Neutrophil (primary cell): ENCODE data around the gene MAPK14.
A peak's percentile ranks its signal among the peaks of the same experiment; 100 is the strongest.

ENCODE experiments used
- H3K27ac ChIP-seq: fragments of 200-600 bp; sonication (generic); 2 replicates; pipeline ENCODE4 v1.5.1; 2016; ENCODE audit warnings: mild to moderate bottlenecking, moderate library complexity
- H3K27me3 ChIP-seq: fragments of 200-600 bp; sonication (generic); 2 replicates; pipeline ENCODE4 v1.6.0; 2016; ENCODE audit warnings: mild to moderate bottlenecking
- H3K36me3 ChIP-seq: fragments of 200-600 bp; sonication (generic); 2 replicates; pipeline ENCODE4 v1.5.1; 2017
- H3K4me1 ChIP-seq, 2 experiments: fragments of 200-600 bp in 1 of 2; sonication (generic) in 1 of 2; 1 replicate in 1 of 2; 2 replicates in 1 of 2; pipeline versions ENCODE4 v1.5.1 to v1.6.1; 2013 to 2016; ENCODE audit warnings: low read depth in 1 of 2, low read length in 1 of 2, mild to moderate bottlenecking in 1 of 2, moderate library complexity in 1 of 2; ENCODE audit not compliant: control insufficient read depth in 1 of 2, insufficient read depth in 1 of 2
- H3K4me3 ChIP-seq, 2 experiments: fragments of 200-600 bp in 1 of 2; sonication (generic) in 1 of 2; 1 replicate in 1 of 2; 2 replicates in 1 of 2; pipeline ENCODE4 v1.5.1; 2013 to 2016; ENCODE audit warnings: low read depth in 1 of 2, low read length in 1 of 2, mild to moderate bottlenecking in 1 of 2, moderate library complexity in 1 of 2
- H3K9me3 ChIP-seq: fragments of 200-600 bp; sonication (generic); 2 replicates; pipeline ENCODE4 v1.5.1; 2016
- TF ChIP-seq, protein P1 (sequence below): fragments of 200-600 bp; sonication (generic); IDR thresholded peaks from 2 replicates; pipeline ENCODE4 v1.5.1; 2016; ENCODE audit warnings: antibody characterized with exemption

Gene MAPK14

GRCh38 chr6:36102853-36103252 lies 75.2 kb downstream of the MAPK14 start:
- peaks cover 93% of the 10 kb centered on the region for H3K36me3 ChIP-seq
- no peaks in the 10 kb centered on the region for H3K9me3 ChIP-seq
- peak overlapping the region; percentile 30 for H3K27ac ChIP-seq
- no peaks in the 10 kb centered on the region for H3K4me1 ChIP-seq
- TF ChIP-seq, protein P1, sequence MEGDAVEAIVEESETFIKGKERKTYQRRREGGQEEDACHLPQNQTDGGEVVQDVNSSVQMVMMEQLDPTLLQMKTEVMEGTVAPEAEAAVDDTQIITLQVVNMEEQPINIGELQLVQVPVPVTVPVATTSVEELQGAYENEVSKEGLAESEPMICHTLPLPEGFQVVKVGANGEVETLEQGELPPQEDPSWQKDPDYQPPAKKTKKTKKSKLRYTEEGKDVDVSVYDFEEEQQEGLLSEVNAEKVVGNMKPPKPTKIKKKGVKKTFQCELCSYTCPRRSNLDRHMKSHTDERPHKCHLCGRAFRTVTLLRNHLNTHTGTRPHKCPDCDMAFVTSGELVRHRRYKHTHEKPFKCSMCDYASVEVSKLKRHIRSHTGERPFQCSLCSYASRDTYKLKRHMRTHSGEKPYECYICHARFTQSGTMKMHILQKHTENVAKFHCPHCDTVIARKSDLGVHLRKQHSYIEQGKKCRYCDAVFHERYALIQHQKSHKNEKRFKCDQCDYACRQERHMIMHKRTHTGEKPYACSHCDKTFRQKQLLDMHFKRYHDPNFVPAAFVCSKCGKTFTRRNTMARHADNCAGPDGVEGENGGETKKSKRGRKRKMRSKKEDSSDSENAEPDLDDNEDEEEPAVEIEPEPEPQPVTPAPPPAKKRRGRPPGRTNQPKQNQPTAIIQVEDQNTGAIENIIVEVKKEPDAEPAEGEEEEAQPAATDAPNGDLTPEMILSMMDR, result no peak
- no peaks in the 10 kb centered on the region for H3K27me3 ChIP-seq
- no peak overlapping the region for H3K4me3 ChIP-seq

DNA sequence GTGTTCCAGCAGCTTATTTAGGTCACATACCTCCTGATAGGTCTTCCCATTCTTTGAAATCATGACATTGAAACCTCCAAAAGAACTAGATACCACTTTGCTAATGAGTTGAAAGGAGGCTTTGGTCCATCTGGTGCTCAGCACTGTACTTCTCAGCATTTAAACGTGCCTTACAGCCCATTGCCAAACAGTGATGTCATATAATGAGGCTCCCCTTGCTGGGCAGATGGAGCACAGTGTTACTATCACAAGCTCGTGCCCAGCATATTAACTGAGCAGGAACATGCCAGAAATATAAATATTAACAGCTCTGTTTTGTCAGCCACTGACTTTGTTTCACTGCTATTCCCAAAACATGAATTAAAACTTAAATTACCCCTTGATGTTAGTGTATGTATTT lies 77.2 kb downstream of the MAPK14 start:
- Histone ChIP-seq H3K4me1 (no peaks in the 10 kb centered on the region), H3K4me3 (no peak overlapping the region), H3K27me3 (no peaks in the 10 kb centered on the region), H3K27ac (peak overlapping the region; percentile 22), H3K9me3 (no peaks in the 10 kb centered on the region), H3K36me3 (peaks cover 96% of the 10 kb centered on the region)
- TF ChIP-seq, protein P1, result no peak

- H3K27ac ChIP-seq, result peak overlapping the region; percentile 14
- H3K27me3 ChIP-seq, result no peaks in the 10 kb centered on the region
- H3K4me1 ChIP-seq, result peaks cover 8 to 12% of the 10 kb centered on the region in 2 experiments
- H3K9me3 ChIP-seq, result no peaks in the 10 kb centered on the region
- TF ChIP-seq, protein P1, result no peak
- H3K36me3 ChIP-seq, result peaks cover 91% of the 10 kb centered on the region
- no peak overlapping the region for H3K4me3 ChIP-seq
Measured at GRCh38 chr6:36109092-36109491, 81.5 kb downstream of the MAPK14 start.

- TF ChIP-seq, protein P1, result no peak
- Histone ChIP-seq H3K4me1 (peaks cover 18 to 21% of the 10 kb centered on the region in 2 experiments), H3K36me3 (peaks cover 84% of the 10 kb centered on the region), H3K27me3 (no peaks in the 10 kb centered on the region), H3K9me3 (no peaks in the 10 kb centered on the region), H3K4me3 (no peak overlapping the region), H3K27ac (peak overlapping the region; percentile 17)
Measured at GRCh38 chr6:36110050-36110449, 82.4 kb downstream of the MAPK14 start.

GRCh38 chr6:36110863-36111262 lies 83.3 kb downstream of the MAPK14 start:
- Histone ChIP-seq H3K9me3 (no peaks in the 10 kb centered on the region), H3K27me3 (no peaks in the 10 kb centered on the region), H3K27ac (peak overlapping the region; percentile 12), H3K4me1 (peaks cover 26 to 29% of the 10 kb centered on the region in 2 experiments), H3K36me3 (peaks cover 76% of the 10 kb centered on the region), H3K4me3 (no peak overlapping the region)
- TF ChIP-seq, protein P1, result no peak

- no peaks in the 10 kb centered on the region for H3K27me3 ChIP-seq
- H3K9me3 ChIP-seq, result no peaks in the 10 kb centered on the region
- TF ChIP-seq, protein P1, result no peak
- peaks cover 73% of the 10 kb centered on the region for H3K36me3 ChIP-seq
- H3K27ac ChIP-seq, result peak overlapping the region; percentile 12
- no peak overlapping the region for H3K4me3 ChIP-seq
- H3K4me1 ChIP-seq, result peaks cover 33 to 36% of the 10 kb centered on the region in 2 experiments
Measured at GRCh38 chr6:36111526-36111925, 83.9 kb downstream of the MAPK14 start.
